HL-60 (cell line): ENCODE data around the gene KLRC4.

Experiments used
- CTCF ChIP-seq: IDR thresholded peaks from one replicate; pipeline ENCODE4 v1.5.1; 2011; ENCODE audit warnings: low read length, control low read depth, inconsistent platforms; ENCODE audit not compliant: insufficient read depth
- GABPA ChIP-seq: IDR thresholded peaks from 2 replicates; pipeline ENCODE4 v1.6.1; 2012; ENCODE audit warnings: low read depth
- POLR2AphosphoS5 ChIP-seq: IDR thresholded peaks from 2 replicates; pipeline ENCODE4 v1.6.1; 2012; ENCODE audit warnings: low read depth
- REST ChIP-seq: IDR thresholded peaks from 2 replicates; pipeline ENCODE4 v1.6.1; 2012; ENCODE audit warnings: low read depth; ENCODE audit not compliant: insufficient replicate concordance
- SPI1 ChIP-seq: IDR thresholded peaks from 2 replicates; pipeline ENCODE4 v1.6.1; 2012; ENCODE audit warnings: low read depth, mild to moderate bottlenecking, borderline replicate concordance

GRCh38 chr12:10455766-10456165, 46.2 kb upstream of the KLRC4 start:
- TF ChIP-seq CTCF = no peak
- no peak for TF ChIP-seq POLR2AphosphoS5
- TF ChIP-seq REST = no peak
- TF ChIP-seq SPI1 = no peak
- TF ChIP-seq GABPA = no peak
